Brain microvascular endothelial cell (primary cell): ENCODE data around the gene KLHL2.
"Not testable (repeated sequence)": the region's sequence is repeated elsewhere in the genome, so short reads cannot be mapped to it uniquely, and the experiment has no call there.

Experiments
- DNase-seq: peaks from one replicate; pipeline ENCODE4 v3.0.0-alpha.2; 2020
- H3K27ac ChIP-seq: fragments of 250-450 bp; sonication (Bioruptor Pico); 2 replicates; pipeline ENCODE4 v1.5.1; 2020; ENCODE audit warnings: mild to moderate bottlenecking, moderate library complexity
- H3K27me3 ChIP-seq: fragments of 250-450 bp; sonication (Bioruptor Pico); replicated peaks from 2 replicates; pipeline ENCODE4 v1.5.1; 2020; ENCODE audit warnings: mild to moderate bottlenecking
- H3K36me3 ChIP-seq: fragments of 250-450 bp; sonication (Bioruptor Pico); replicated peaks from 2 replicates; pipeline ENCODE4 v1.5.1; 2020; ENCODE audit warnings: mild to moderate bottlenecking
- H3K4me3 ChIP-seq: 2 replicates; pipeline ENCODE4 v1.5.1; 2011; ENCODE audit warnings: low read depth, mild to moderate bottlenecking, control low read depth, low read length, moderate library complexity
- CTCF ChIP-seq: IDR thresholded peaks from 2 replicates; pipeline ENCODE4 v1.5.1; 2011; ENCODE audit warnings: low read depth, mild to moderate bottlenecking, moderate library complexity, low read length, control low read depth, inconsistent platforms; ENCODE audit errors: missing control alignments
- in situ Hi-C: cut with HindIII; loops from 2 replicates; pipeline ENCODE4 v1.10.0; 2017; ENCODE audit warnings: low sequenced_read_pairs, low pct_ligation_motif_present

KLHL2 gene

DNA sequence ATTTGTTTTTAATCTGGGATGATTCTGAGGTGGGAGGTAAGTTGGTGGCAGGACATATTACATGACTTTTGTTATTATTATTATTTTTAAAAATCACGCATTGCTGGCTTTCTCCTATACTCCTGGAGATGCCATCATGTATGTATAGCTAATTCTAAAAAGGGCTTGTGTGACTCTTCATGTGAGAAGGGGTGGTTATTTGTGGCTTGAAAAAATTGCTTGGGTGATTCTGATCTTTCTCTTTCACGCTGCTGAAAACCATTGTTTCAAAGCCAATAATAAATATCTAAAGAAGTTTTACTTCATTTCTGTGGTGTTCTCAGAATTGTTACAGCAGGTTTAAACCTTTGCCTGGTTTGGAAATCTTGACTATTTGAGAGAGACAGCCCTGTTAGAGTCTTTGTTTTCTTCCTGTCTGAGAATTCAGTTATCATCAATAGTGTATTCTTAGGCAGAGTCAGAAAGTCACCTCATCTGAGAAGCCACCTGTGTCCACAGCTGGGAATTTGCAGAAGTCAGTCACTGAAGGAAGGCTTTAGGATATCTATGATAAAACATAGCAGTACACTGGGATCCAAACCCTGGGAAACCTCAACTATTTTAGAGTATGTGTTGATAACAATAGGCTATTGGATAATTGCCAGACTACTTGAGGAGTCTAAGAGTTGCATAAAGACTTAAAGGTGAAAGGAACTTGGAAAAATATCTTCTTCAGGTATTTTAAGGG lies 8.6 kb downstream of the KLHL2 start:
- DNase-seq = peak; percentile 31
- H3K36me3 ChIP-seq, H3K27me3 ChIP-seq, in situ Hi-C loops, H3K4me3 ChIP-seq: not testable (repeated sequence)
- peak overlapping the region; percentile 45 for H3K27ac ChIP-seq

DNA sequence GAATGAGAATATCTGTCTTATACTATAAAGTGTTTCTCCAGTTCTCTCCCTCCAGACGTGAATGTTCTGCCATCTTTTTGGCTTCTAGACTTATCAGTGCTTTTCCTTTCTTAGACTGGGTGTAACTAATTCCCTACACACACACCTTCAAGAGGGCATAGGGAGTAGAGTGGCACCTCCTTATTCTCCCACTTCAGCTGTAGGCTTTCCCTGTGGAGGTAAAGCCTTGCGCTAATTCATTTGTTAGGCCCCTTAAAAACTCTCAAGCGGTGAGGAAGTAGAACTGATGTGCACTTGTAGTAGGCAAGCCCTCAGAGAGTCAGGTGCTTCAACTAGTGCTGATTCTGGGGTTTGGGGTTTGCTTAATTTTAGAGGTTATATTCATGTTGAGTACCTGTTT lies 10.0 kb downstream of the KLHL2 start:
- in situ Hi-C loops = no loop called here
- H3K4me3 ChIP-seq = no peak overlapping the region
- no peaks in the 10 kb centered on the region for H3K27me3 ChIP-seq

DNA sequence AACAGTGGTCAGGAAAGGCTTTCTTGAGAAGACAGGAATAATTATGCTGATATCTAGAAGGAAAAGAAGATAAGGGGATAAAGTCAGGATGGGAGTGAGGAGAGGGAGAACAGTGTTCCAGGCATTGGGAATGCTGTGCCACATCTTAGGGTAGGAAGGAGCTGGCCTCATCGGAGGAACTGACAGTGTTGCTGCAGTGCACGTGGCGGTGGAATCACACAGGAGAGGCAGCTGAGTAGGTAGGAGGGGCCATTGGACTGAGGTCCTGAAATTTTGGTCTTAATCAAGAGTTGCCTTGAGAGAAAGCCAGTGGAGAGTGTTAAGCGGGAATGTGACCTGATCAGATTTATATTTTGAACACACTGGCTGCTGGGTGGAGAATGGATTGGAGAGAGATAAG lies 13.9 kb downstream of the KLHL2 start:
- H3K27ac ChIP-seq, H3K4me3 ChIP-seq, H3K27me3 ChIP-seq, in situ Hi-C loops, H3K36me3 ChIP-seq, DNase-seq: not testable (repeated sequence)

More for the DNA sequence above, 10.0 kb downstream of the KLHL2 start:
- H3K27ac ChIP-seq = no peak overlapping the region
- no peak for TF ChIP-seq CTCF
- no peaks in the 10 kb centered on the region for H3K36me3 ChIP-seq
- no peak for DNase-seq

GRCh38 chr4:165221993-165222650 lies 14.8 kb downstream of the KLHL2 start:
- DNase-seq, in situ Hi-C loops: not testable (repeated sequence)

DNA sequence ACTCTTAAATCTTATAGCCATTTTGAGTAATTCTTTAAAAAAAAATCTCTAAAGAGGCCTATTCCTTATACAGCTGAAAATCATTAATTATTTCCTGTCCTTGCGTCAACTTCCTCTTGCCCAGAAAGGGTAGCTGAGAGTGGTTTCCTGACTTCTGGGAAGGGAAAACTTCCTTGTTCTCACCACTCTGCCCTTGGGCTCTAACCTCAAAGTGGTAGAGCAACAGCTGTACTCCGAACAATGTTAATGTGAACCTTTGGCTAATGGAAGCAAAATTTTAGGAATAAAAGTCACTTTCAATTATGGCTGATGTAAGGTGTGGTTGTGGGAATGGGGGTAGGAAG lies 15.3 kb downstream of the KLHL2 start:
- Histone ChIP-seq H3K36me3 (no peaks in the 10 kb centered on the region), H3K27me3 (no peaks in the 10 kb centered on the region), H3K27ac (peak overlapping the region; percentile 40), H3K4me3 (no peak overlapping the region)
- in situ Hi-C loops = no loop called here
- no peak for DNase-seq
- no peak for TF ChIP-seq CTCF

More at GRCh38 chr4:165221993-165222650, 14.8 kb downstream of the KLHL2 start:
- H3K27ac ChIP-seq = peak overlapping the region; percentile 40
- not testable (repeated sequence) for H3K4me3 ChIP-seq, H3K27me3 ChIP-seq, H3K36me3 ChIP-seq

DNA sequence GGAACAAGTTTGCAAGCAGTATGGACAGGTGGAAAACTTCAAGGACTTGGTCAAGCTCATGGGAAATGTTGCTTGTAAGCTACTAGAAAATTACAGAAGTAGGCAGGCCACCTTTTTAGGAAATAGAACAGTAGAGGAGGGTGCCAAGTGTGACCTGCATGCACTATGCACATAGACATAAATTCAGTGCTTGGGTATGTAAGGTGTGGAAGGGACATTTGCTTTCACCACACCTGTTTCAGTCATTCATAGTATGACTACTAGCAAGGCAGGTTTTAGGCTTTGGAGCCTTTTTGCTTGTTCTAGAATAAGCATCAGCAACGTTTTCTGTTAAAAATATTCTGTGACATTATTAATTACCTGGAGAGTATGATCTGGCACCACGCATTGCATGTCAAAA lies 20.0 kb downstream of the KLHL2 start:
- H3K27me3 ChIP-seq, H3K4me3 ChIP-seq, H3K27ac ChIP-seq, in situ Hi-C loops, H3K36me3 ChIP-seq, DNase-seq: not testable (repeated sequence)

GRCh38 chr4:165229490-165230200 lies 22.3 kb downstream of the KLHL2 start:
- H3K4me3 ChIP-seq, in situ Hi-C loops, H3K27ac ChIP-seq, H3K27me3 ChIP-seq, DNase-seq, H3K36me3 ChIP-seq: not testable (repeated sequence)

DNA sequence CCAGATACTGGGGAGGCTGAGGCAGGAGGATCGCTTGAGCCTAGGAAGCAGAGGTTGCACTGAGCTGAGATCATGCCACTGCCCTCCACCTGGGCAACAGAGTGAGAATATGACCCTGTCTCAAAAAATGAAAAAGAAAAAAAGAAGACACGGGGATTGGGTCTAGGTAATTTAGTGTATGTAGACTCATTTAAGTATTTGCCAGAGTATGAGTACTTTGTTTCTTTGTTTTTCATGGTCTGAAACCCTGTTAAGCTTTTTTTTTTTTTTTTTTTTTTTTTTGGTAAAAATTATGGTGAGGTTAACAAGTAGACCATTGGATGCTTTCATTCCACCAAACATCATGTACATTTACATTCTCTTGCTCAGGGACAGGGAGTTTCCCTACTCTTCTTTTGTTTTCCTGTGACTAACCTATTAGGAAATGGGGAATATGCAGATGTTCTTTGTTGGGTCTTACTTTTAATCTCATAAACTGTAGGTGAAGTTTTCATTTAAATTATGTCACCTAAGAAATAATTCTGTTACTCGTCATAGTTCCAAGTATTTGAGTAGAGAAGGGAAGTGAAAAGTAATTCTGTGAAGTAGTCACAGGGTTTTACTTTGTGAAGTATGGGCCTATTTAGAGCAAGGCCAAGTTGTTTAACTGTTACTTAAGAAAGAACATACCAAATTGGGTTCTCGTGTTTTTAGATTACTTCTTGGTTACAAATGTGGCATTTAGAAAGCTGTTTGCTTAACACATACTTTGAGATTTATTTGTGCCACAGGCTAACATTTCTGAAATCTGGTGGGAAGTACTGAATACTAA lies 25.5 kb downstream of the KLHL2 start:
- H3K27me3 ChIP-seq, H3K27ac ChIP-seq, in situ Hi-C loops, DNase-seq, H3K36me3 ChIP-seq, H3K4me3 ChIP-seq: not testable (repeated sequence)
